ENCODE measurements around the gene SPATA13. TPM values are rescaled to one million over a fixed set of nuclear protein-coding genes. Genes with fewer than 3 reads are reported as not detected.
"Not testable (repeated sequence)": the region's sequence is repeated elsewhere in the genome, so short reads cannot be mapped to it uniquely, and the experiment has no call there.

Gene SPATA13
- total RNA-seq, 1 donor from 2014 or later = 9.9 TPM

DNA sequence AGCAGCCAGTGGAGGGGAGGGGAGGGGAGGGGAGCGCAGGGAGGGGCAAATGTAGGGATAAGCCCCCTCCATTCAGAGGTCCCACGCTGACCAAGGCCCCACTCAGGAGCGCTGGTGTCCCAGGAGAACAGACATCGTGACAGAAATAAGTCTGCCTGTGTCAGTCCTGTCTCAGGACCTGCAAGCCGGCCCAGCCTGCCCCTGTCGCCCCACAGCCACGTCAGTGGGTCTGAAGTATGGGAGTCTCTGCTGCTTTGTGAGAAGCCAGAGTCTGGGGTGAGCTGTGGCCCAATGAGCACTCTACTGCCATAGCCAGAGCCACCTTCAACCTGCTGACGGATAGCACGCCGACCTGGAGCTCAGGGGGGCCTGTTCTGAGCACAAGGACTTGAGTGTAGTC, 157.3 kb downstream of the SPATA13 start:
- DNase-seq (ENCODE audit: missing footprints); intact Hi-C loops (cut with DNase I); ATAC-seq: not testable (repeated sequence)

DNA sequence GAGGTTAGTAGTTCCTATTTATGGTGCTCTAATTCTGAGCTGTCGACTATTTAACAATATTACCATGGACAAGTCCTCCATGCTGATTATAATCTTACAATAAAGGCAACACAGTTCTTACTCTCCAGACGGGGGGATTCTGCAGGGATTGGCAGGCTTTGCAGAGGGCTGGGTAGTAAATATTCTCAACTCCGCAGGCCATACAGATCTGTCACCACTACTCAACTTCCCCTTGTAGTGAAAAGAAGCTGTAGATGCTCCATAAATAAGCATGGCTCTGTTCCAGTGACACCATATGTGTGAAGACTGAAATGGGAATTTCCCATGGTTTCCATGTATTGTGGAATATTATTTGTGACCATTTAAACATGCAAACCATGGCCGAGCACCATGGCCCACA, 158.4 kb downstream of the SPATA13 start:
- intact Hi-C loops (cut with DNase I); DNase-seq (ENCODE audit: missing footprints); ATAC-seq: not testable (repeated sequence)

- intact Hi-C loops (cut with DNase I); DNase-seq (ENCODE audit: missing footprints); ATAC-seq: not testable (repeated sequence)
Measured at GRCh38 chr13:24319641-24320040, 159.1 kb downstream of the SPATA13 start.

DNA sequence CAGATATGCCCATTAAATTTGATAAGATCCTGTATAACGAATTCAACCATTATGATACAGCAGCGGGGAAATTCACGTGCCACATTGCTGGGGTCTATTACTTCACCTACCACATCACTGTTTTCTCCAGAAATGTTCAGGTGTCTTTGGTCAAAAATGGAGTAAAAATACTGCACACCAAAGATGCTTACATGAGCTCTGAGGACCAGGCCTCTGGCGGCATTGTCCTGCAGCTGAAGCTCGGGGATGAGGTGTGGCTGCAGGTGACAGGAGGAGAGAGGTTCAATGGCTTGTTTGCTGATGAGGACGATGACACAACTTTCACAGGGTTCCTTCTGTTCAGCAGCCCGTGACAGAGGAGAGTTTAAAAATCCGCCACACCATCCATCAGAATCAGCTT, 160.9 kb downstream of the SPATA13 start:
- DNase-seq (ENCODE audit: missing footprints); ATAC-seq; intact Hi-C loops (cut with DNase I): not testable (repeated sequence)

DNA sequence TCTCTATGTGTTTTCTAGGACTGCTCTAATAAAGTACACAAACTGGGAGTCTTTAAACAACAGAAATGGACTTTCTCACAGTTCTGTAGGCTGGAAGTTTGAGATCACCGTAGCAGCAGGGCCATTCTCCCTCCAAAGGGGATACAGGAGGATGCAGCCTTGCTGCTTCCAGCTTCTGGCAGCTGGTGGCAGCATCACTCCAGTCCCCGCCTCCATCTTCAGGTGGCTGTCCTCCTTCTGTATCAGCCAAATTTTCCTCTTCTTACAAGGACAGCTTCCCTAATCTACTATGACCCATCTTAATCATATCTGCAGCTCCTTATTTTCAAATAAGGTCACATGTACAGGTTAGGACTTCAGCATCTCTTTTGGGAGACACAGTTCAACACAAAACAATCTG, 161.9 kb downstream of the SPATA13 start:
- intact Hi-C loops (cut with DNase I); ATAC-seq; DNase-seq (ENCODE audit: missing footprints): not testable (repeated sequence)

GRCh38 chr13:24323036-24323738, 162.7 kb downstream of the SPATA13 start:
- no peak for DNase-seq (ENCODE audit: missing footprints)
- intact Hi-C loops (cut with DNase I) = no loop called here
- no peak for ATAC-seq

GRCh38 chr13:24323739-24324075, 163.2 kb downstream of the SPATA13 start:
- ATAC-seq (no peak), DNase-seq (ENCODE audit: missing footprints) (no peak)
- intact Hi-C loops (cut with DNase I) = no loop called here

GRCh38 chr13:24327598-24327997, 167.1 kb downstream of the SPATA13 start:
- intact Hi-C loops (cut with DNase I); DNase-seq (ENCODE audit: missing footprints); ATAC-seq: not testable (repeated sequence)

DNA sequence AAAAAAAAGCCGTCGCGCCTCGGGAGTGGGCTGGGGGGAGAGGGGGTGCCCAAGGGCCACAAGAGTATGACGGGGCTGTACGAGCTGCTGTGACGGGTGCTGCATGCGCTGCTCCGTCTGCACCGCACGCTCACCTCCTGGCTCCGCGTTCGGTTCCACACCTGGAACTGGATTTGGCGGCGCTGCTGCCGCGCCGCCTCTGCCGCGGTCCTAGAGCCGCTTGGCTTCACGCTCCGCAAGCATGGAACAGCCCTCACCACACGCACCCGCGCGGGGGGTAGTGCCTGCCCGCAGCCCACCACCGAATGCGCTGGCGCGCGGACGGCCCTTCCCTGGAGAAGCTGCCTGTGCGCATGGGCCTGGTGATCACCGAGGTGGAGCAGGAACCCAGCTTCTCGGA, 167.6 kb downstream of the SPATA13 start:
- DNase-seq (ENCODE audit: missing footprints) (no peak), ATAC-seq (no peak)
- intact Hi-C loops (cut with DNase I) = no loop called here

DNA sequence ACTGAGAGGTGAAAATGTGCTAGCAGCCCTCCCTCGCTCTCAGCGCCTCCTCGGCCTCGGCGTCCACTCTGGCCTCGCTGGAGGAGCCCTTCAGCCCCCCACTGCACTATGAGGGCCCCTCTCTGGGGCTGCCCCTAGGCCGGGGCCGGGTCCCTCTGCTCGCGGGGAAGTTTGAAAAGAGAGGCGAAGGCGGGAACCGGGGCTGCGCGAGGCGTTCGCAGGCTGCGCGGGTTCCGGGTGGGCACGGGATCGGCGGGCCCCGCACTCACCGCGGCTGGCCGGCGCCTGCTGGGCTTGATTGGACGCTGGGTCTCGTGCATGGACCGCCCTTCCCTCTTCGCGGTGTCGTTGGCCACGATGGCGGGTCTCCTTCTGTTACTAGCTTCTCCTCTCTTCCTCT, 178.2 kb downstream of the SPATA13 start:
- no peak for DNase-seq (ENCODE audit: missing footprints)
- intact Hi-C loops (cut with DNase I) = no loop called here

DNA sequence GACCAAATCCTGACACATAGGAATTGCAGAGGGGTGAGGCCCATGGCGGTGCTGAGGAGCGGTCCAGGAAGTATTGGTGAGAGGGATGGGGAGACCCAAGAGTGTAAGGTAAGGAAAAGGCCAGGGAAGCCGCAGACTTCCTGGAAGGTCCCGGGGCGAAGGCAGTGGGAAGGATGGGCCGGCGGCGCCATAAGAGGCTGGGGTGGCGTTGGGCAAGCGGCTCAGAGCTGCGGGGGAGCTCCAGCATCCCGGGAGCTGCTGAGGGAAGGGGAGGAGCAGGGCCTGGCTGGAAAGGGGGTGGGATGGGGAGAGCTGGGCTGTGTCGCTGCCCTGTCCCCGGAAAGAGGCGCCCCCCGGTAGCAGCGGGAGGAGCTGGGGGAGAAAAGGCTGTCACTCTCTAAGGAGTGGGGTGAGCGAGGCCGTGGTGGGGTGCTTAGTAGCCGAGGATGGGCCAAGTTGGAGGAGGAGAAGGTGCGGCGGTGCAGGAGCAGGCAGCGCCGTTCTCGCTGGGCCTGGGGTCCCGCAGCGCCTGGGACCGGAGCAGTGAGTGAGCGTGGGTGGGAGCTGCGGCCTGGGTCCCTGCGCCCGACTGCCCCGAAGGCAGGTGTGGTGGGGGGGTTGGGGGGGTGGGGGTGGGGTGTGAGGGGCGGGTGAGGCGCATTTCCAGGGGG, 179.6 kb downstream of the SPATA13 start:
- DNase-seq (ENCODE audit: missing footprints) (no peak), ATAC-seq (no peak)
- intact Hi-C loops (cut with DNase I) = no loop called here

More for the DNA sequence above, 178.2 kb downstream of the SPATA13 start:
- ATAC-seq = no peak

DNA sequence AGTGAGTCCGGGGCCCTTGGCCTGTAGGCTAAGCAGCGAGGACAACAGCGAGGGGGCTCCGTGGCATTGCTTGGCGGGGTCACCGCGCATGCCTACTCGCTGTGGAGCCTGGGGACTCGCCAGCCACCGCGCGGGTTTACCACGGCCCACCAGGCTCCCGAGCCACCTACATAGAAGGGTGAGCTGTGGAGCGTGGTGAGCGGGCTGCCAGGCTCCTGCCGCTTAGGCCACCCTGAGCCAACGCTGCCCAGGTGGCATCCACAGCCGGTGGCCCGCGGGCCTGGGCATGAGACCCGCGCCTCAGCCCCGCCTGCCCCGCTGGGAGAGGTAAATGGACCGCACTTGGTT, 180.1 kb downstream of the SPATA13 start:
- intact Hi-C loops (cut with DNase I) = no loop called here
- ATAC-seq (no peak), DNase-seq (ENCODE audit: missing footprints) (no peak)

DNA sequence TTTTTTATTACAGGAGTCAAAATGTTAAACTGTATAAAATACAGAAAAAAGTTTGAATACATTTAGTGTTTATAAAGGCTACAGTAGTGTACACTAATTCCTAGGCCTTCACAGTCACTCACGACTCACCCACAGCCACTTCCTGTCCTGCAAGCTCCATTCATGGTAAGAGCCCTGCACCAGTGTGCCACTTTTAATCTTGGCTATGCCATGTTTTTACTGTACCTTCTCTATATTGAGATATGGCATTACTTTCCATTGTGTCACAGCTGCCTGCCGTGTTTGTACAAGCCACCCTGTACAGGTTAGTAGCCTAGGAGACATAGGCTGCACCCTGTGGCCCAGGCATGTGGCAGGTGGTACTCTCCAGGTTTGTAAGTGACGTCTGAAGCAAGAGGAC, 180.9 kb downstream of the SPATA13 start:
- intact Hi-C loops (cut with DNase I) = no loop called here
- no peak for ATAC-seq
- no peak for DNase-seq (ENCODE audit: missing footprints)

GRCh38 chr13:24348385-24348784, 187.9 kb downstream of the SPATA13 start:
- DNase-seq (ENCODE audit: missing footprints) (no peak), ATAC-seq (no peak)
- intact Hi-C loops (cut with DNase I) = no loop called here

DNA sequence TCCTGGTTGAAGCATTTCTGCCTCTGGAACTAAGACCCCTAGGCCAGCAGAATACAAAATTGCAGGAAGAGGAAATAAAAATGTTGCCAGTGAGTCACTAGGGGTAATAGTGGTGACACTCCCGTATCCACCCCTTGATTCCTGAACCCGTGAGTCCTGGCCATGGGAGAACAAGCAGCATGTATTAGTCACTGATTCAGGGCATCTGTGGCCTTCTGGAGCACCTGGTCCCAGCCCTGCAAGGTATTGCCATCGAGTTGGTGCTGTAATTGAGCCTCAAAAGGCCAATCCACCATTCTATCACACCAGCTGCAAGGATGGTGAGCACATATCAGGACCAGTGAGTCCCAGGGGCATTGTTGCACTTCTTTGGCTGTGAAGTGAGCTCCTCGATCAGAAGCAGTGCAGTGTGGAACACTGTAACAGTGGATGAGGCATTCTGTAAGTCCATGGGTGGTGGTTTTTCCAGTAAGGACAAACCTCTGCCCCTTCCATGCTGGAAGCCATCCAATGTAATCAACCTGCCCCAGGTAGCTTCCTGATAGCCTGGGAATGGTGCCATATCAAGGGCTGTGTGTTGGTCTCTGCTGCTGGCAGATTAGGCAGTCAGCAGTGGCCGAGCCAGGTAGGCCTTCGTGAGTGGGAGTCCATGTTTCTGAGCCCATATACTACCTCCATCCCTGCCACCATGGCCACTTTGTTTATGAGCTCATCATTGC, 188.4 kb downstream of the SPATA13 start:
- DNase-seq (ENCODE audit: missing footprints) (no peak), ATAC-seq (no peak)
- intact Hi-C loops (cut with DNase I) = no loop called here

GRCh38 chr13:24349778-24350664, 189.5 kb downstream of the SPATA13 start:
- intact Hi-C loops (cut with DNase I) = loop anchor here (10.0 kb wide), 1 partner anchor 1415 kb away; no protein-coding TSS in a partner anchor
- DNase-seq (ENCODE audit: missing footprints); ATAC-seq: not testable (repeated sequence)

DNA sequence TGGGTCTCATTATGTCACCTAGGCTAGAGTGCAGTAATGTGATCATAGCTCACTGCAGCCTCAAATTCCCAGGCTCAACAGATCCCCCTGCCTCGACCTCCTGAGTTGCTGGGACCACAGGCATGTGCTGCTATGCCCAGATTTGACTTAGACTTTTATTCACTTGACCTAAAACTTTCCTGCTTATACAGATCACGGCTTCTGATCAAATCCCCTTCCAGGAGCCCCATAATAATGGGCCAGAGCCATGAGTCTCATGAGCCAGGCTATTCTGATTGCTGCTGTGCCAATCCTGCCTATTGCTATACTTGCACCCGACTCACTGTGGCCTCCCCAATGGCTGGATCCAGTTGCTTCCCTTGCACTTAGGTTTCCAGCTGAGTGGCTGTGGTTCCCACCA, 190.9 kb downstream of the SPATA13 start:
- intact Hi-C loops (cut with DNase I) = loop anchor here (10.0 kb wide), 1 partner anchor 1417 kb away; no protein-coding TSS in a partner anchor
- DNase-seq (ENCODE audit: missing footprints) = no peak
- ATAC-seq = no peak

GRCh38 chr13:24353736-24354135, 193.2 kb downstream of the SPATA13 start:
- intact Hi-C loops (cut with DNase I) = loop anchor here (10.0 kb wide), 1 partner anchor 1419 kb away; no protein-coding TSS in a partner anchor
- no peak for ATAC-seq
- no peak for DNase-seq (ENCODE audit: missing footprints)

DNA sequence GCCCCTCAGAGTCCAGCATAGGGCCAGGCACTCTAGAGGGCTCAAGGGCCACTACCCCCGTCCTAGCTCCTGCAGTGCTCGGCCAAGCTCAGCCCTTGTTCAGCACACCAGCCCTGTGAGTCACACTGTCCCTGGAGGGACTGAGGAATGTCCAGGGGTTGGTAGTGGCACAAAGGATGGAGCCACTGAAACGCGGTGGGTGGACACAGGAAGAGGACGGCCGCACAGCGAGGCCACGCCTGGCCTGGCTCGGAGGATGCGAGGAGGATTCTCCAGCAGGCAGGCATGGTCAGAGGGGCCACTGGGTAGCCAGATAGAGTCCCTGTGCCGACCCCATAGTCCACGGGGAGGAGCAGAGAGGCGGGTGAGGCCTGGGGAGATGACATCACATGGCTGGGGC, 194.6 kb downstream of the SPATA13 start:
- intact Hi-C loops (cut with DNase I) = loop anchor here (10.0 kb wide), 1 partner anchor 1420 kb away; no protein-coding TSS in a partner anchor
- DNase-seq (ENCODE audit: missing footprints) = no peak
- ATAC-seq = no peak

Data from Right ventricle myocardium inferior (tissue), 1 donor.